Prostate gland (tissue), 2 donors: Measurements from ENCODE around the gene FUT8. TPM values are rescaled to one million over a fixed set of nuclear protein-coding genes. Genes with fewer than 3 reads are reported as not detected.

Experiments
- DNase-seq: peaks from one replicate; pipeline ENCODE4 v3.0.0-alpha.2; 2019; ENCODE audit warnings: low spot score
- H3K27ac ChIP-seq, 2 donors: fragments of 200-600 bp; sonication (generic); 2 replicates each; pipeline ENCODE4 v1.5.1; 2017 to 2019
- H3K27me3 ChIP-seq: fragments of 200-600 bp; sonication (generic); replicated peaks from 2 replicates; pipeline ENCODE4 v1.5.1; 2019; ENCODE audit not compliant: insufficient read depth
- H3K36me3 ChIP-seq, 2 donors: fragments of 200-600 bp; sonication (generic); 1 replicate in 1 of 2; 2 replicates in 1 of 2; pipeline versions ENCODE4 v1.5.1 to v1.8.1; 2017 to 2019
- H3K4me1 ChIP-seq: fragments of 200-600 bp; sonication (generic); replicated peaks from 2 replicates; pipeline ENCODE4 v1.5.1; 2019
- H3K4me3 ChIP-seq, 2 donors: fragments of 200-600 bp; sonication (generic); 2 replicates each; pipeline ENCODE4 v1.5.1; 2017 to 2019
- H3K9me3 ChIP-seq: fragments of 200-600 bp; sonication (generic); 2 replicates; pipeline ENCODE4 v1.5.1; 2017
- POLR2A ChIP-seq: fragments of 450-650 bp; IDR thresholded peaks from one replicate; pipeline ENCODE4 v1.6.1; 2016; ENCODE audit warnings: antibody characterized with exemption, mild to moderate bottlenecking
- POLR2AphosphoS5 ChIP-seq: sonication (generic); formaldehyde crosslinking; IDR thresholded peaks from one replicate; pipeline ENCODE4 v1.6.1; 2017; ENCODE audit warnings: antibody characterized with exemption
- WGBS: methylation state at CpG from one replicate; pipeline ENCODE4 v1.1.5; 2018; 5-methylcytosine and 5-hydroxymethylcytosine counted together
- intact Hi-C: fragments of 100-400 bp; cut with DNase I; formaldehyde crosslinking; loops from one replicate; pipeline ENCODE4 v1.14.2; 2022
- total RNA-seq, 2 donors: library from RNA; depleted of rRNA; stranded (reverse); fragments of >200 nt; gene quantifications; one replicate each; pipeline ENCODE4 v1.1.0, GENCODE V29; 2016
- TF ChIP-seq, protein P1 (sequence below), 4 experiments: fragments of 200-600 bp in 2 of 4; fragments of 450-650 bp in 2 of 4; sonication (generic) in 2 of 4; IDR thresholded peaks; 1 replicate in 3 of 4; 2 replicates in 1 of 4; pipeline ENCODE4 v1.5.1; 2016 to 2019; ENCODE audit warnings: antibody characterized with exemption in 4 of 4, mild to moderate bottlenecking in 2 of 4, moderate library complexity in 2 of 4

FUT8 gene
- total RNA-seq, 2 donors from 2014 or later = 12.4 to 27.9 TPM

DNA sequence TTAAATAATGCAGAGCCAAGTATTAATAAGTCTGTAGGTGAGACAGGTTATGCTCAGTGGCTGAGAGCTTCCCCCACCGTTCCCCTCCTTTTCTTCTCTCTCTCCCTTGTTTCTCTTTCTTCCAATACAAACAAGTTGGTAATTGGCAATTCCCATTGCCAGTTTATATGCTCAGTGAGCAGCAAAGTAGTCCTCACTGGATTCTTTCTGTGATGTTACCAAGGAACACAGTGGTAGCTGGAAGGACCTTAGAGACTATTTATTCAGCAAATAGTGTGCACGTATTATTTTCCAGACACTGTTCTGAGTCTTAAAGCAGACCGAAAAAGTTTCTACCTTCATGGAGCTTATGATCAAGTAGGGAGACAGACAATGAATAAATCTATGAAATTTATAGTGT is 344.4 kb downstream of the FUT8 start:
- TF ChIP-seq, protein P1, sequence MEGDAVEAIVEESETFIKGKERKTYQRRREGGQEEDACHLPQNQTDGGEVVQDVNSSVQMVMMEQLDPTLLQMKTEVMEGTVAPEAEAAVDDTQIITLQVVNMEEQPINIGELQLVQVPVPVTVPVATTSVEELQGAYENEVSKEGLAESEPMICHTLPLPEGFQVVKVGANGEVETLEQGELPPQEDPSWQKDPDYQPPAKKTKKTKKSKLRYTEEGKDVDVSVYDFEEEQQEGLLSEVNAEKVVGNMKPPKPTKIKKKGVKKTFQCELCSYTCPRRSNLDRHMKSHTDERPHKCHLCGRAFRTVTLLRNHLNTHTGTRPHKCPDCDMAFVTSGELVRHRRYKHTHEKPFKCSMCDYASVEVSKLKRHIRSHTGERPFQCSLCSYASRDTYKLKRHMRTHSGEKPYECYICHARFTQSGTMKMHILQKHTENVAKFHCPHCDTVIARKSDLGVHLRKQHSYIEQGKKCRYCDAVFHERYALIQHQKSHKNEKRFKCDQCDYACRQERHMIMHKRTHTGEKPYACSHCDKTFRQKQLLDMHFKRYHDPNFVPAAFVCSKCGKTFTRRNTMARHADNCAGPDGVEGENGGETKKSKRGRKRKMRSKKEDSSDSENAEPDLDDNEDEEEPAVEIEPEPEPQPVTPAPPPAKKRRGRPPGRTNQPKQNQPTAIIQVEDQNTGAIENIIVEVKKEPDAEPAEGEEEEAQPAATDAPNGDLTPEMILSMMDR (IDR thresholded peaks at IDR 0.05) = no peak
- Histone ChIP-seq H3K4me3 (no peak overlapping the region), H3K27me3 (no peaks in the 10 kb centered on the region), H3K27ac (no peak overlapping the region), H3K4me1 (no peaks in the 10 kb centered on the region), H3K36me3 (no peaks in the 10 kb centered on the region), H3K9me3 (no peaks in the 10 kb centered on the region)
- no peak for DNase-seq
- WGBS = 59% methylated on average over 3 of the region's 3 CpGs
- intact Hi-C loops = no loop called here

DNA sequence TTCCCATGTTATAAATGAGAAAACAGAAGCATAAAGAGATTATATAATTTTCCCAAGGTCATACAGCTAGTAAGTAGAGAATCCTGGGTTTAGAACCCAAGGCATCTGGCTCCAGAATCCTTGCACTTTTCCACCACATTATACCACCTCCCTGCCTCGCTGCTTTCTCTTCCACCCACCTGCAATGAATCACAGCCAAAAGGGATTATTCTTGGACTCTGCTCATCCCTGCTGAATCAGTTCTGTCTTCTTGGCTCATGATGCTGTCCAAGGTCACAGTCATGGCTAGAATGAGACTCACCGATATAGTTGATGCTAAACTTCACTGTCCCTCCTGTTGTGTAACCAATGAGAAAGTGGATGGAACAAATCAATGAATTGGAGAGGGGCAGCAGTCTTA is 356.6 kb downstream of the FUT8 start:
- no peaks in the 10 kb centered on the region for H3K9me3 ChIP-seq
- intact Hi-C loops = no loop called here
- H3K27ac ChIP-seq = no peak overlapping the region
- H3K27me3 ChIP-seq = no peaks in the 10 kb centered on the region
- no peak for DNase-seq
- H3K4me3 ChIP-seq = no peak overlapping the region
- TF ChIP-seq POLR2A (no peak), POLR2AphosphoS5 (no peak)
- TF ChIP-seq, protein P1 (IDR thresholded peaks at IDR 0.05) = no peak
- H3K36me3 ChIP-seq = no peaks in the 10 kb centered on the region
- WGBS = 84% methylated on average over 2 of the region's 2 CpGs
- H3K4me1 ChIP-seq = no peaks in the 10 kb centered on the region

DNA sequence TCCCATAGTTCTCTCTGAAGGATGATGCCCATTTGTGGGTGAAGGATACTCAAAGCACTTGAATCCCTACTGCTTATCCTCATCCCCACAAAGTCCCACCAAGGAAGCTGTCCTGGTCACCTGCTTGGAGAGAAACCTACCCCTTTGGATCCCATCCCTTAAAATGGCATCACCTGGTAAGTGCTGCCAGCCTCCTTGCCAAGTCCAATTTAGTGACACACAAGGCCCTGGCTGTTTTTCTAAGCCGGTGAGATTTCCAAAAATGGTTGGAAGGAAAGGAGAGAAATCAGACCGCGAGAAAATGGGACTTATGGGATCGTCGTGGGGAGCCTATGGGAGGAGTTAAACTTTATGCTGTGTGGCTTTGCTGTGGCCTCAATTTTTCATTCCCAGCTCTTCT is 358.2 kb downstream of the FUT8 start:
- Histone ChIP-seq H3K36me3 (no peaks in the 10 kb centered on the region), H3K9me3 (no peaks in the 10 kb centered on the region), H3K27me3 (no peaks in the 10 kb centered on the region), H3K27ac (no peak overlapping the region), H3K4me3 (no peak overlapping the region), H3K4me1 (no peaks in the 10 kb centered on the region)
- no peak for TF ChIP-seq POLR2A
- TF ChIP-seq, protein P1 (IDR thresholded peaks at IDR 0.05) = no peak
- TF ChIP-seq POLR2AphosphoS5 = no peak
- no peak for DNase-seq
- WGBS = 72% methylated on average over 5 of the region's 5 CpGs
- intact Hi-C loops = no loop called here

DNA sequence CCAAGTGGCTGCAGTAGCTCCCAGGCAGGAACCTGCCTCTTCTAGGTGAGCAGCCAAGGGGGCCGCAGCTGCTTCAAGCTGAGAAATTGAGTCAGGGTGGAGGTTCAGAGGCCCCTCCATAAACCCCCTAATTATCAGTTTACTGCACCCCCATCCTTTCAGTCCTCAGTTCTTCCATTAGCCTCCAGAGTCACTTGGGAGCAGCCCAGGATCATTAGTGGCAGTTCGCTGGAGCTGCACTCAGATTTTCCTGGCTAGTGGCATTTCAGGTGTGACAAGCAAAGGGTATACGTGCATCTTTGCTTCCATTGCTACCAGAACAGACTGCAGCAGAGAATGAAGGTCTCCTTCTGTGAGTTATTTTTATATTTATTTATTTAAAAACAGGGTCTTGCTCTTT is 358.7 kb downstream of the FUT8 start:
- WGBS = 98% methylated on average over 3 of the region's 3 CpGs
- DNase-seq = no peak
- H3K9me3 ChIP-seq = no peaks in the 10 kb centered on the region
- TF ChIP-seq, protein P1 (IDR thresholded peaks at IDR 0.05) = no peak
- TF ChIP-seq POLR2A (no peak), POLR2AphosphoS5 (no peak)
- no peaks in the 10 kb centered on the region for H3K4me1 ChIP-seq
- H3K4me3 ChIP-seq = no peak overlapping the region
- H3K27ac ChIP-seq = no peak overlapping the region
- H3K36me3 ChIP-seq = no peaks in the 10 kb centered on the region
- H3K27me3 ChIP-seq = no peaks in the 10 kb centered on the region
- intact Hi-C loops = no loop called here

DNA sequence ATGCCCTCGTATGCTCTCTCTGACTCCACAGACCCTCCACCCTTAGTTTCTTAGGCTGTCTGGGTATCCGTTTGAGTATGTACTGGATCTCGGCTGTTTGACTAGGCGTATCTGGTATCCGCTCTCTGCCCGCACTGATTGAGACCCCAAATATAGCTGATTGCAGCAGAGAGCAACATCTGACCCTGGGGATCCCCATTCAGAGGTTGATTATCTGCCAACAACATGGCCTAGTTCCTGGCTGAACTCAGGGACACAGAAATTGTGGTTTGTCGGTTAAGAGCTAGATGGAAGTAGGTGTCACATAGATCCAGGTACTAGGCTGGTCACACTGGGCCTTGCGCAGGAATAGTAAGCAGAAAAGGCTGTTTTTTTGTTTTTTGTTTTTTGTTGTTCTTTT is 359.9 kb downstream of the FUT8 start:
- H3K36me3 ChIP-seq = no peaks in the 10 kb centered on the region

More for the DNA sequence above, 359.9 kb downstream of the FUT8 start:
- WGBS = 78% methylated on average over 8 of the region's 8 CpGs
- no peak for DNase-seq
- Histone ChIP-seq H3K4me1 (no peaks in the 10 kb centered on the region), H3K27me3 (no peaks in the 10 kb centered on the region), H3K27ac (no peak overlapping the region), H3K9me3 (no peaks in the 10 kb centered on the region), H3K4me3 (no peak overlapping the region)
- TF ChIP-seq, protein P1 (IDR thresholded peaks at IDR 0.05) = no peak
- TF ChIP-seq POLR2A = no peak
- no peak for TF ChIP-seq POLR2AphosphoS5
- intact Hi-C loops = no loop called here
